B cell (primary cell): ENCODE data around the gene FKBP15. TPM values are rescaled to one million over a fixed set of nuclear protein-coding genes. Genes with fewer than 3 reads are reported as not detected.
"Not testable (repeated sequence)": the region's sequence is repeated elsewhere in the genome, so short reads cannot be mapped to it uniquely, and the experiment has no call there.

ENCODE experiments used
- ATAC-seq: fragments of 200-7000 bp; cut with Tn5 transposase; one replicate; pipeline ENCODE4 v1.10.0; 2021; ENCODE audit warnings: low read depth, mild to moderate bottlenecking, moderate number of reproducible peaks, moderate library complexity
- CTCF ChIA-PET: fragments of 350-600 bp; sonication (Branson Sonifier 250); formaldehyde crosslinking; loops from one replicate; lab custom pipeline; 2021; ENCODE audit warnings: antibody characterized with exemption, inconsistent platforms; lab: Charles Lee
- POLR2A ChIA-PET: fragments of 350-600 bp; sonication (Branson Sonifier 250); formaldehyde crosslinking; loops from one replicate; lab custom pipeline; 2021; ENCODE audit warnings: antibody characterized with exemption; lab: Charles Lee
- DNase-seq: peaks from one replicate; pipeline ENCODE4 v3.0.0; 2013
- H2AFZ ChIP-seq: 2 replicates; pipeline ENCODE4 v1.6.1; 2012; ENCODE audit warnings: mild to moderate bottlenecking, low read depth, low read length; ENCODE audit not compliant: insufficient read depth, poor library complexity, severe bottlenecking
- H3K27ac ChIP-seq, 2 donors: 1 replicate in 1 of 2; 2 replicates in 1 of 2; pipeline ENCODE4 v1.5.1; 2012 to 2013; ENCODE audit warnings: low read length in 2 of 2, mild to moderate bottlenecking in 2 of 2, moderate library complexity in 1 of 2
- H3K27me3 ChIP-seq, 4 experiments: fragments of 200-600 bp in 1 of 4; sonication (generic) in 1 of 4; replicated peaks in 1 of 4; 1 replicate in 2 of 4; 2 replicates in 2 of 4; pipeline versions ENCODE4 v1.6.1 to v1.7.0; 2013 to 2016; ENCODE audit warnings: low read length in 3 of 4, mild to moderate bottlenecking in 2 of 4, mixed read lengths in 1 of 4, moderate library complexity in 1 of 4; ENCODE audit not compliant: insufficient read depth in 4 of 4, control insufficient read depth in 3 of 4; ENCODE audit errors: control extremely low read depth in 1 of 4
- H3K36me3 ChIP-seq, 2 experiments: replicated peaks in 1 of 2; 1 replicate in 1 of 2; 2 replicates in 1 of 2; pipeline versions ENCODE4 v1.6.1 to v1.7.1; 2013; ENCODE audit warnings: low read length in 1 of 2; ENCODE audit not compliant: insufficient read depth in 2 of 2, control insufficient read depth in 1 of 2; ENCODE audit errors: control extremely low read depth in 1 of 2, extremely low read depth in 1 of 2
- H3K4me1 ChIP-seq, 2 donors: fragments of 200-600 bp in 1 of 2; sonication (generic) in 1 of 2; 1 replicate in 1 of 2; 2 replicates in 1 of 2; pipeline versions ENCODE4 v1.5.1 to v1.6.1; 2013 to 2017; ENCODE audit warnings: low read length in 2 of 2; ENCODE audit not compliant: control insufficient read depth in 2 of 2, insufficient read depth in 2 of 2
- H3K4me2 ChIP-seq: replicated peaks from 2 replicates; pipeline ENCODE3; 2012; ENCODE audit warnings: mild to moderate bottlenecking, low read depth, low read length; ENCODE audit not compliant: poor library complexity, severe bottlenecking
- H3K4me3 ChIP-seq, 5 experiments: fragments of 200-600 bp in 1 of 5; sonication (generic) in 1 of 5; 1 replicate in 3 of 5; 2 replicates in 2 of 5; pipeline versions ENCODE4 v1.5.1 to v1.7.0; 2011 to 2016; ENCODE audit warnings: low read length in 4 of 5, mild to moderate bottlenecking in 4 of 5, low read depth in 2 of 5, control low read depth in 1 of 5, moderate library complexity in 1 of 5; ENCODE audit not compliant: insufficient read depth in 1 of 5; ENCODE audit errors: control extremely low read depth in 1 of 5, extremely low read depth in 1 of 5
- H3K79me2 ChIP-seq: fragments of 200-600 bp; sonication (generic); one replicate; pipeline ENCODE4 v1.6.0; 2016; ENCODE audit warnings: low read length; ENCODE audit not compliant: control insufficient read depth, insufficient read depth
- H3K9ac ChIP-seq: fragments of 200-600 bp; sonication (generic); 2 replicates; pipeline ENCODE4 v1.6.1; 2017; ENCODE audit warnings: mild to moderate bottlenecking, low read length, moderate library complexity
- H3K9me3 ChIP-seq, 3 donors: one replicate each; pipeline versions ENCODE4 v1.6.1 to v1.7.1; 2013; ENCODE audit warnings: low read length in 2 of 3; ENCODE audit not compliant: control insufficient read depth in 2 of 3, insufficient read depth in 1 of 3; ENCODE audit errors: control extremely low read depth in 1 of 3
- H4K20me1 ChIP-seq: 2 replicates; pipeline ENCODE4 v1.6.0; 2012; ENCODE audit warnings: mild to moderate bottlenecking, low read length; ENCODE audit not compliant: insufficient read depth, control insufficient read depth, poor library complexity, severe bottlenecking
- H3K27ac Mint-ChIP-seq: one replicate; pipeline ENCODE4 v1.8.0; 2021; ENCODE audit warnings: mixed read lengths
- H3K27me3 Mint-ChIP-seq: one replicate; pipeline ENCODE4 v1.8.0; 2021; ENCODE audit warnings: mixed read lengths
- H3K4me1 Mint-ChIP-seq: one replicate; pipeline ENCODE4 v1.8.0; 2021; ENCODE audit warnings: mixed read lengths
- H3K4me3 Mint-ChIP-seq: one replicate; pipeline ENCODE4 v1.8.0; 2021; ENCODE audit warnings: mixed read lengths
- H3K9me3 Mint-ChIP-seq: one replicate; pipeline ENCODE4 v1.8.0; 2022; ENCODE audit warnings: mixed read lengths; ENCODE audit not compliant: insufficient read depth
- EZH2 ChIP-seq: IDR thresholded peaks from 2 replicates; pipeline ENCODE4 v1.6.1; 2012; ENCODE audit warnings: borderline replicate concordance, low read depth, mild to moderate bottlenecking, moderate library complexity, low read length; ENCODE audit not compliant: insufficient read depth, poor library complexity, severe bottlenecking
- WGBS: methylation state at CpG from one replicate; pipeline ENCODE4 v1.1.5; 2013; ENCODE audit warnings: missing lambda C conversion rate; ENCODE audit not compliant: insufficient coverage; 5-methylcytosine and 5-hydroxymethylcytosine counted together
- intact Hi-C: fragments of 100-400 bp; cut with micrococcal nuclease; formaldehyde crosslinking; loops from one replicate; pipeline ENCODE4 v1.10.0; 2022
- polyA plus RNA-seq: library from polyadenylated mRNA; depleted of rRNA; stranded (reverse); fragments of >200 nt; gene quantifications from 2 replicates; pipeline ENCODE4 v1.2.3, GENCODE V29; 2012
- total RNA-seq, 2 donors: library from RNA; stranded (reverse); fragments of 120-200 nt in 1 of 2; gene quantifications; 1 replicate in 1 of 2; 2 replicates in 1 of 2; pipeline versions ENCODE4 v1.2.3 to v1.2.4, GENCODE V29; 2013 to 2022
- TF ChIP-seq, protein P1 (sequence below): fragments of 200-600 bp; IDR thresholded peaks from one replicate; pipeline ENCODE4 v1.8.0; 2022; ENCODE audit warnings: antibody characterized with exemption, mild to moderate bottlenecking

The FKBP15 gene
- total and polyA plus RNA-seq, 2 donors (not counting 1 experiment from before 2014, with no cell fraction given): 21.1 to 40.6 TPM

DNA sequence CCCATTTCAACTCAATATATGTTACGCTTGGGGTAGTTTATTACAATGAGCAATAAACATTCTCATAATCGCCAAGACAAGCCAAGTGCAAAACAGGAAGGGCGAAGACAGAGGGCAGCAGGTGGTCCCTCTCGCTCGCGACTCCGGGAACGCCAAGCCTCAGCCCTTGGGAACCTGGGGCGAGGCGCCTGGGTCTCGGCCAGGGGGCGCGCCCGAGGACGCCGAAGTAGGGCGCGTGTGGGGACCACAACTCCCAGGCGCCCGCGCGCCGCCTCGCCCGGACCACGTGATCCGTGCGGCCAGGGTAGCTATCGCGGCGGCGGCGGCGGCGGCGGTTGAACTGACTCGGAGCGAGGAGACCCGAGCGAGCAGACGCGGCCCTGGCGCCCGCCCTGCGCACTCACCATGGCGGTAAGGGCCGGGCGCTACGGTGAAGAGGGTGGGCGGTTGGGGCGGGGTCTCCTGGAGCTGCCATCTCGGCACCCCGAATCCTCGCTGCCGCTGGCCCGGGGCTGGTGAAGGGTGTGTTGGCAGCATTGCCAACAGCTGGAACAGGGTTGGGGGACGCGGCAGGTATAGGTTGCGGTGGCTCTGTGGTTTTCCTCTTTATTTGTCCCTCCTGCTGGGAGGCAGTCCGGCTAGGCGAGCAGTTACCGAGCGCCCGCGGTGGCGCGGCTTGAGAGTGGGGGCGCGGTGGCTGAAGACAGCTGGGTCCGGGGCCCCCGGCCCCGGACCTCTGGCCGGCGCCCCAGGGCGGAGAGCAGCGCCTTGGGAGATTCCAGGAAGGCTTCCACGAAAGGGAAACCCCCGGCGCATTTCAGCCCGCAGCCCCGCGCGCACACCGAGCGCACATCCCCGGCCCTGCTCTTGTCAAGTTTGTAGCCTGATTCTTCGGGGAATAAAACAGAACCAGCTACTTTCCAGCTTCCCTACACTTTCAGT is 70.1 kb downstream of the FKBP15 start, which contains the start of gene SLC31A2:
TSS of gene SLC31A2 (plus strand) at position 338 of the 942 bp plus-strand sequence. CDS start at position 406, 68 bp downstream.
- Histone ChIP-seq H3K9ac (peak within 1 kb of the TSS; percentile 72), H4K20me1 (no peaks in the 10 kb centered on the region), H3K27ac (peak within 1 kb of the TSS in 1 of 2 donors; percentile 25), H3K27me3 (no peaks in the 10 kb centered on the region), H3K9me3 (no peaks in the 10 kb centered on the region), H3K4me3 (peak within 1 kb of the TSS; percentile 73 to 83 (median 76)), H3K36me3 (no peaks in the 10 kb centered on the region), H3K4me1 (peaks cover 0 to 19% of the 10 kb centered on the region in 2 donors), H3K79me2 (no peaks in the 10 kb centered on the region), H2AFZ (peak within 1 kb of the TSS; percentile 86), H3K4me2 (peak within 1 kb of the TSS; percentile 87)
- Mint-ChIP-seq H3K4me1 (peaks cover 11% of the 10 kb centered on the region), H3K9me3 (no peaks in the 10 kb centered on the region), H3K27me3 (peaks cover 2% of the 10 kb centered on the region), H3K27ac (peak within 1 kb of the TSS; percentile 50), H3K4me3 (peak within 1 kb of the TSS; percentile 88)
- intact Hi-C loops: loop anchor here (1.0 to 10.0 kb wide), 4 partner anchors 70 to 1520 kb away; partner anchors contain the start of genes C9orf43, CDC26, DNAJC25 and FKBP15
- ATAC-seq (peak; percentile 93), DNase-seq (peak; percentile 85)
- CTCF ChIA-PET: interaction anchor here (0.6 to 1.7 kb wide), 4 partner anchors 30 to 668 kb away, joined by 3 to 6 read pairs (median 3); partner anchors contain the start of genes FKBP15 and SLC31A1
- POLR2A ChIA-PET: interaction anchor here (0.5 to 1.2 kb wide), 2 partner anchors 35 to 124 kb away, joined by 3 read pairs; partner anchors contain the start of genes CDC26 and PRPF4
- WGBS: under 1% methylated on average over 86 of the region's 87 CpGs
- TF ChIP-seq, protein P1, sequence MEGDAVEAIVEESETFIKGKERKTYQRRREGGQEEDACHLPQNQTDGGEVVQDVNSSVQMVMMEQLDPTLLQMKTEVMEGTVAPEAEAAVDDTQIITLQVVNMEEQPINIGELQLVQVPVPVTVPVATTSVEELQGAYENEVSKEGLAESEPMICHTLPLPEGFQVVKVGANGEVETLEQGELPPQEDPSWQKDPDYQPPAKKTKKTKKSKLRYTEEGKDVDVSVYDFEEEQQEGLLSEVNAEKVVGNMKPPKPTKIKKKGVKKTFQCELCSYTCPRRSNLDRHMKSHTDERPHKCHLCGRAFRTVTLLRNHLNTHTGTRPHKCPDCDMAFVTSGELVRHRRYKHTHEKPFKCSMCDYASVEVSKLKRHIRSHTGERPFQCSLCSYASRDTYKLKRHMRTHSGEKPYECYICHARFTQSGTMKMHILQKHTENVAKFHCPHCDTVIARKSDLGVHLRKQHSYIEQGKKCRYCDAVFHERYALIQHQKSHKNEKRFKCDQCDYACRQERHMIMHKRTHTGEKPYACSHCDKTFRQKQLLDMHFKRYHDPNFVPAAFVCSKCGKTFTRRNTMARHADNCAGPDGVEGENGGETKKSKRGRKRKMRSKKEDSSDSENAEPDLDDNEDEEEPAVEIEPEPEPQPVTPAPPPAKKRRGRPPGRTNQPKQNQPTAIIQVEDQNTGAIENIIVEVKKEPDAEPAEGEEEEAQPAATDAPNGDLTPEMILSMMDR: peak; percentile 56
- no peak for TF ChIP-seq EZH2

DNA sequence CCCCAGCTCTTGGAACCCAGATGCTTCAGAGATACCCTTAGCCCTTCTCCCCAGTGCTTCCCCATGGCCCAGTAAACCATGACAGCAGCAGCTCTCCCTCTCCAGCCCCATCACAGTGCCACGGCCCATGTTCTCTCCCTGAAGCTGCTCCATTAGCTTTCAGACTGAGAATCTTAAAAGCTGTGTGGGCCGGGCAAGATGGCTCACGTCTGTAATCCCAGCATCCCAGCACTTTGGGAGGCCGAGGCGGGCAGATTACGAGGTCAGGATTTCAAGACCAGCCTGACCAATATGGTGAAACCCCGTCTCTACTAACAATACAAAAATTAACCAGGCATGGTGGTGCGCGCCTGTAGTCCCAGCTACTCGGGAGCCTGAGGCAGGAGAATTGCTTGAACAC is 71.5 kb downstream of the FKBP15 start:
- H3K4me3 Mint-ChIP-seq, H4K20me1 ChIP-seq, H3K4me3 ChIP-seq, POLR2A ChIA-PET, H3K79me2 ChIP-seq, H3K9me3 ChIP-seq, intact Hi-C loops, H3K27ac Mint-ChIP-seq, H2AFZ ChIP-seq, H3K9me3 Mint-ChIP-seq, H3K9ac ChIP-seq, H3K27ac ChIP-seq, DNase-seq, H3K4me2 ChIP-seq, ATAC-seq, H3K27me3 ChIP-seq, H3K4me1 Mint-ChIP-seq, H3K36me3 ChIP-seq: not testable (repeated sequence)
- 95% methylated on average over 8 of the region's 10 CpGs for WGBS
- peaks cover 0 to 13% of the 10 kb centered on the region in 2 donors for H3K4me1 ChIP-seq
- CTCF ChIA-PET: interaction anchor here (1.0 kb wide), 2 partner anchors 37 to 72 kb away, joined by 3 to 4 read pairs; partner anchors contain the start of genes FKBP15 and SLC31A1
- H3K27me3 Mint-ChIP-seq: peaks cover 16% of the 10 kb centered on the region
